Skin epidermis (tissue), 12 donors: ENCODE data around the gene SCAF11.

ENCODE experiments used
- H3K27ac ChIP-seq, 21 experiments: fragments of 200-600 bp; sonication (generic) in 11 of 21; one replicate each; pipeline ENCODE4 v1.5.0; 2020; ENCODE audit warnings: mild to moderate bottlenecking in 3 of 21, inconsistent platforms in 2 of 21, moderate library complexity in 2 of 21
- H3K4me3 ChIP-seq, 7 experiments: fragments of 200-600 bp; sonication (generic) in 2 of 7; one replicate each; pipeline ENCODE4 v1.5.0; 2020; ENCODE audit warnings: inconsistent platforms in 2 of 7, mild to moderate bottlenecking in 2 of 7, moderate library complexity in 1 of 7

Gene SCAF11

GRCh38 chr12:45878630-45879255 is 111.6 kb downstream of the SCAF11 start:
- H3K27ac ChIP-seq: peak overlapping the region in 5 of 21 experiments; percentile 15 to 68 (median 30)
- H3K4me3 ChIP-seq: no peak overlapping the region

DNA sequence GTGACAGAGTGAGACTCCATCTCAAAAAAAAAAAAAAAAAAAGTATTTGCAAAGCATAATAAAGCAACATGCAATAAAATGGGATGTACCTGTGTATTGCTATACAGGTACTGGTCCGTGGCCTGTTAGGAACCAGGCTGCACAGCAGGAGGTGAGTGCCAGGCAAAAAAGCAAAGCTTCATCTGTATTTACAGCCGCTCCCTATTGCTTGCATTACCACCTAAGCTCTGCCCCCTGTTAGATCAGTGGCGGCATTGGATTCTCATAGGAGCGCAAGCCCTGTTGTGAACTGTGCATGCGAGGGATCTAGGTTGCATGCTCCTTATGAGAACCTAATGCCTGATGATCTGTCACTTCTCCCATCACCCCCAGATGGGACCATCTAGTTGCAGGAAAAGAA is 113.3 kb downstream of the SCAF11 start:
- Histone ChIP-seq H3K27ac (no peak overlapping the region), H3K4me3 (no peak overlapping the region)

DNA sequence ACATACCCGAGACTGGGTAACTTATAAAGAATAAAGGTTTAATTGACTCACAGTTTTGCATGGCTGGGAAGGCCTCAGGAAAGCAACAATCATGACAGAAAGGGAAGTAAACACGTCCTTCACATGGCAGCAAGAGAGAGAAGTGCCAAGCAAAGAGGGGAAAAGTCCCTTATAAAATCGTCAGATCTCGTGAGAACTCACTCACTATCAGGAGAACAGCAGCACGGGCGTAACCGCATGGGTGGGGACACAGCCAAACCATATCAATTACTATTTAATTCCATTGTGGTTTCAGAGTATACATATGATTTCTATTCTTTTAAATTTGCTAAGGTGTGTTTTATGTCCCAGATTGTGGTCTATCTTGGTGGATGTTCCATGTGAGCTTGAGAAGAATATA is 117.9 kb downstream of the SCAF11 start:
- no peak overlapping the region for H3K27ac ChIP-seq
- H3K4me3 ChIP-seq: no peak overlapping the region
